ENCODE results near the gene AKR1E2.

DNA sequence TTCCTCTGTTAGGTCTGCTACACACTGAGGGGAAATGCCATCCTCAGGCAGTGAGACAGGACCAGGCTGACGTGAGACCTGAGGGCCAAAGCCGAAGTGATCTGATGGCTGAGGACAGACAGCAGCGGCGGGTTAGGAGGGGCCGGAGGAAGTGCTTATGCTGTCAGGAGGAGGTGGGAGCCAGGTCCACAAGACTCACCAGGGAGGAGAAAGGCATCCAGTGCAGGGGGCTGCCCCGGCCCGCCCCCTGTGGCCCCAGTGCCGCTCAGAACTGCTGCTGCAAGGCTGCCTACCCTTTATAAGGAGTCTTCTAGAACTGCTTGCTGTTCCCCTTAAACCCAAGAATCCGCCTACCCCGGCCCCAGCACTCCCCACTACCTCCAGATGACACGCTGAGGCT, 19.8 kb downstream of the AKR1E2 start:
- TF ChIP-seq, protein P1, sequence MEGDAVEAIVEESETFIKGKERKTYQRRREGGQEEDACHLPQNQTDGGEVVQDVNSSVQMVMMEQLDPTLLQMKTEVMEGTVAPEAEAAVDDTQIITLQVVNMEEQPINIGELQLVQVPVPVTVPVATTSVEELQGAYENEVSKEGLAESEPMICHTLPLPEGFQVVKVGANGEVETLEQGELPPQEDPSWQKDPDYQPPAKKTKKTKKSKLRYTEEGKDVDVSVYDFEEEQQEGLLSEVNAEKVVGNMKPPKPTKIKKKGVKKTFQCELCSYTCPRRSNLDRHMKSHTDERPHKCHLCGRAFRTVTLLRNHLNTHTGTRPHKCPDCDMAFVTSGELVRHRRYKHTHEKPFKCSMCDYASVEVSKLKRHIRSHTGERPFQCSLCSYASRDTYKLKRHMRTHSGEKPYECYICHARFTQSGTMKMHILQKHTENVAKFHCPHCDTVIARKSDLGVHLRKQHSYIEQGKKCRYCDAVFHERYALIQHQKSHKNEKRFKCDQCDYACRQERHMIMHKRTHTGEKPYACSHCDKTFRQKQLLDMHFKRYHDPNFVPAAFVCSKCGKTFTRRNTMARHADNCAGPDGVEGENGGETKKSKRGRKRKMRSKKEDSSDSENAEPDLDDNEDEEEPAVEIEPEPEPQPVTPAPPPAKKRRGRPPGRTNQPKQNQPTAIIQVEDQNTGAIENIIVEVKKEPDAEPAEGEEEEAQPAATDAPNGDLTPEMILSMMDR (IDR thresholded peaks at IDR 0.05; ENCODE audit: insufficient read depth, low read length, poor library complexity, severe bottlenecking): no peak
- no peak for TF ChIP-seq EZH2phosphoT487 (conservative IDR thresholded peaks at IDR 0.05; ENCODE audit: low read length)

Data from SU-DHL-6 (cell line).